SW480 (cell line): ENCODE data around the gene MPC2.
"Not testable (repeated sequence)": the region's sequence is repeated elsewhere in the genome, so short reads cannot be mapped to it uniquely, and the experiment has no call there.

Source experiments
- DNase-seq: peaks from one replicate; pipeline ENCODE4 v3.0.0-alpha.2; 2016; ENCODE audit warnings: low spot score

Gene MPC2

GRCh38 chr1:167934426-167935215, 2.3 kb downstream of the MPC2 start:
- DNase-seq: no peak

- DNase-seq: no peak
Observed at GRCh38 chr1:167933788-167934187, 3.1 kb downstream of the MPC2 start.

- no peak for DNase-seq
Observed at GRCh38 chr1:167929725-167930124, 7.1 kb downstream of the MPC2 start.

- DNase-seq: not testable (repeated sequence)
Observed at GRCh38 chr1:167928919-167929318, 8.0 kb downstream of the MPC2 start.

- no peak for DNase-seq
Observed at GRCh38 chr1:167928457-167928852, 8.4 kb downstream of the MPC2 start.

- DNase-seq: no peak
Observed at GRCh38 chr1:167927046-167927754, 9.7 kb downstream of the MPC2 start.

GRCh38 chr1:167926486-167926997, 10.3 kb downstream of the MPC2 start:
- no peak for DNase-seq

- DNase-seq: no peak
Observed at GRCh38 chr1:167924543-167925231, 12.2 kb downstream of the MPC2 start.

GRCh38 chr1:167924102-167924501, 12.8 kb downstream of the MPC2 start:
- DNase-seq: no peak

- DNase-seq: no peak
Observed at GRCh38 chr1:167923324-167924056, 13.4 kb downstream of the MPC2 start.

GRCh38 chr1:167922611-167923074, 14.2 kb downstream of the MPC2 start:
- no peak for DNase-seq

GRCh38 chr1:167922023-167922422, 14.8 kb downstream of the MPC2 start:
- no peak for DNase-seq

- DNase-seq: no peak
Observed at GRCh38 chr1:167916766-167917511, 19.9 kb downstream of the MPC2 start.

GRCh38 chr1:167915569-167915968, 21.3 kb downstream of the MPC2 start:
- DNase-seq: no peak

GRCh38 chr1:167913895-167914496, 22.9 kb downstream of the MPC2 start, which contains the start of gene ADCY10:
ADCY10 (minus strand) TSS chr1:167914134; CDS start chr1:167905140, 8,994 bp downstream.
- DNase-seq: no peak

GRCh38 chr1:167912294-167912693, 24.6 kb downstream of the MPC2 start:
- no peak for DNase-seq

- DNase-seq: no peak
Observed at GRCh38 chr1:167911413-167911812, 25.5 kb downstream of the MPC2 start.

- no peak for DNase-seq
Observed at GRCh38 chr1:167910530-167910929, 26.3 kb downstream of the MPC2 start.

- no peak for DNase-seq
Observed at GRCh38 chr1:167909691-167910180, 27.1 kb downstream of the MPC2 start.

GRCh38 chr1:167905671-167906070, 31.2 kb downstream of the MPC2 start:
- DNase-seq: no peak
